Panc1 (cell line): ENCODE measurements around the gene PDLIM7.

Source experiments
- CTCF ChIP-seq: fragments of 450-650 bp; IDR thresholded peaks from 2 replicates; pipeline ENCODE4 v1.5.1; 2017; ENCODE audit warnings: mild to moderate bottlenecking
- POLR2AphosphoS5 ChIP-seq: IDR thresholded peaks from 2 replicates; pipeline ENCODE4 v1.6.1; 2012; ENCODE audit warnings: mild to moderate bottlenecking, low read depth, low read length, moderate library complexity
- REST ChIP-seq, 2 experiments: IDR thresholded peaks; 2 replicates each; pipeline ENCODE4 v1.6.1; 2011 to 2012; ENCODE audit warnings: low read depth in 2 of 2, control low read depth in 1 of 2, low read length in 1 of 2, mild to moderate bottlenecking in 1 of 2, moderate library complexity in 1 of 2; ENCODE audit not compliant: insufficient read depth in 1 of 2

GRCh38 chr5:177456976-177457851, 40.2 kb downstream of the PDLIM7 start:
- TF ChIP-seq CTCF = no peak
- TF ChIP-seq REST (IDR thresholded peaks at IDR 0.05; ENCODE audit: insufficient read depth in 1 of 2, low read depth in 2 of 2, low read length in 1 of 2) = no peak
- peak; percentile 40; the same call in 1 of the 2 replicates for TF ChIP-seq POLR2AphosphoS5
